SK-MEL-5 (cell line): ENCODE data around the gene SHB. TPM values are rescaled to one million over a fixed set of nuclear protein-coding genes. Genes with fewer than 3 reads are reported as not detected.
"Not testable (repeated sequence)": the region's sequence is repeated elsewhere in the genome, so short reads cannot be mapped to it uniquely, and the experiment has no call there.

Experiments
- DNase-seq: peaks from one replicate; pipeline ENCODE4 v3.0.0-alpha.2; 2016; ENCODE audit warnings: low read depth, low spot score
- in situ Hi-C: cut with HindIII; loops from 2 replicates; pipeline ENCODE4 v1.10.0; 2016; ENCODE audit warnings: low sequenced_read_pairs, high pct_unique_total_duplicates, low pct_unique_long_range_greater_than_20kb
- total RNA-seq: library from RNA; depleted of rRNA; stranded (reverse); fragments of >200 nt; shearing (Covaris generic); gene quantifications from 2 replicates; pipeline ENCODE4 v1.2.3, GENCODE V29; 2014

Gene SHB
- total RNA-seq, 1 experiment from 2014 or later = 1.6 TPM

DNA sequence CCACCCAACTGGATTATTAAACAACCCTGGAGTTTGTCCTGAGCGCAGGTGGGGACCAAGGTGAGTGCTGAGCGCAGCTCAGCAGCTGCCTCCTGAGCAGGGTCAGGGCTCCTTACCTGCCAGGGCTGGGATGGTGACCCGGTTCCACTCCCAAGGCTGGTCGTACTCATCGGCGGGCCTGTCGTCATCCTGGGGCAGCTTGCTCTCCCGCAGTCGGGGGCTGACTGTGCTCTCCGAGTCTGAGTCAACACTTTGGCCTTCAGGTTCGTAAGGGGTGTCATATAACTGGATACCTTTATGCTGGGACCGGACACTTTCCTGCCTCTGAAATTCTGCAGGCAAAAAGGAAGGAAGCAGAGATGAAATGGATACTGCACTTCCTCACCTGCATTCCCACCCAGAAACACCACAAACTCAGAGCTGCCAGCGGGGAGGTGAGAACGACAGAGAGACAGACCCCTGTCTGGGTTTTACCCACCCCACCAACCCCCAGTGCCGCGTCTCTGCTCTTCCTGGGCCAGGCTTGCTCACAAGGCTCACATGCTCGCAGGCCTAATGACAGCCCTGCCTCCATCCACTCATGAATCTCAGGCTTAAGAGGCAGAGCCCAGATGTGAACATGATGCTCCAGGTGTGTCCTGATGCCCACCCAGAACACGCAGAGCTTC, 94.4 kb downstream of the SHB start:
- in situ Hi-C loops = no loop called here
- no peak for DNase-seq

DNA sequence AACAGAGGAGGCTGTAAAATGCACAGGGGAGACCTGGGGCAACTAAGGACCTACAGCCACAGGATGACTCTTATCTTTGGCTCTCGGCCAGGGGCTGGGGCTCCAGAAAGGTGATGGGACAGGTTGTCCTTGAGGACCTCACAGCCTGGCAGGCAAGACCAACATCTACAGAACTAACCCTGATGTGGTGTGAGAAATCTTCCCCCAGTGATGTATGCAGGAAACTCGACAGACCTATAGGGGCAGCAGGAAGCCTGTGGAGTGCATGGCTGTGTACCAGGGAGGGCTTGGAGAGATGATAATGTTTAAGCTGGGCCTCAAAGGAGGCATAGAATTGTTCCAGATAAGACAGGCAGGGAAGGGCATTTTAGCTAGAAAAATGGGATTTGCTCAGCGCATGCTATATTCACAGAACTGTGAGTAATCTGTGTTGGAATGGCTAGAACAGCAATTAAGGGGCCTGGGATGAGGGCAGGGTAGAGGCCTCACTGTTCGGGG, 96.6 kb downstream of the SHB start:
- in situ Hi-C loops = no loop called here
- no peak for DNase-seq

DNA sequence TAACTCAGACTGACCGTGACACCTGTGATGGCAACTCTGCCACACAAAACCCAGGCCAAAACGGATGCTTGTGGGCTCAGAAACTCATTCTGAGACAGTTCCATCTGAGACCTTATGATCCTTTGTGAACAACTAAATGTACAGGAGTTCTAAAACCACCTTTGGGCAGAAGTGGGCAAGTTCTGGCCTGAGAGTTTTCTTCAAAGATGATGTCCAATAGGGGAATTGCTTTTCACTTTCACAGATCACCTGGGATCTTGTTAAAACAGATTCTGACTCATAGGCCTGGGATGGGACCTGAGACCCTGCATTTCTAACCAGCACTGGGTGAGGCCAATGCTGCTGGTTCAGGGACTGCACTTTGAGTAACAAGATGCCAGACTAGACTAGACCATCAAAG, 97.3 kb downstream of the SHB start:
- DNase-seq = no peak
- in situ Hi-C loops = no loop called here

DNA sequence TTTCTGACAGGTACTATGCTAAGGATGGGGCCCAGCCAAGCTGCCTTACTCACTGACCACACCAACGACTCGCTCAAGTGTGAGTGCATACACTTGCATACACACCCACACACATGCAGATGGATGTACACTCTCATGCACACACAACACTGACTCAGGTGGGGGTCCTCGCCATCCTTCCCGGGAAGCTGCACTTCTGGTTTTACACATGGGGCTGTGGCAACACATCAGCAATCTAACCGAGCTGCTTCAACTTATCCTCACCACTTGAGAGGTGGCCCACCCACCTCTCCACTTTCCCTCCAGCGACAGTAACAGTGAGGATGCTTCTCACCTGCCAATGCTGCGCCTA, 97.9 kb downstream of the SHB start:
- no peak for DNase-seq
- in situ Hi-C loops = no loop called here

DNA sequence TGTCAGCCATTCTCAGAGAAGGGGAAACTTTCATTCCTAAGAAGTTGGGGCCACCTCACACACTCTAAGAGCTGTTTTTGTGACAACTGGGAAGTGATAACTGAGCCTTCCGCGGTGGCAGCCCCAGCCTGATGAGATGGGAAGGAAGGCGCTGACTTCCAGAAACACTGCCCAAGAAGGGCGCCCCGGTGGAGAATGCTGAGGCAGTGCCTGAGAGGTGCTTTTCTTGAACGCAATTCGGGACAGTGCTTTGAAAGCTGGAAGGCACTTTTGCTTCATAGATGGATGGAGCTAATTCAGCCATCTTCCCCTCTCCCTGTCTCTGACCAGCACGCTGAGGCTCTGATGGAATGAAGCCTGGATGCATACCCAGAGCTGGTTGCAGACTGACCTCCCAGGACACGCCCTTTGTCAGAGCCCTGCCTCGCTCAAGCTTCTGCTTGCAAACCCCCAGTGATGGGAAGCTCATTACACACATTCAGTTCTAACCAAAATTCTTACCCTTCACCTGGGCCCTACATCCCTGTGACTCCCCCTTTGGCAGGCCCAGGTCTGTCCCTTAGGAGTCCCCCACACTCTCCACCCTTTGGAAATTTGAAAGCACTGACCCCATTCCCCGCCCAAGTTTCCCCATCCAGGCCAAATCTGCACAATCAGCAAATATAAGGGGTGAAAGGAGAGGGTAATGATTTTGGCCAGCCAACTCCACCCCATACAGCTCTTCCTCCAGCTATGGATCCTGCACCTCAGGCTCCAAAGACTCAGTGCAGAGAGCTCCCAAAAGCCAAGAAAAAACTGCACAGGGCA, 98.5 kb downstream of the SHB start:
- no peak for DNase-seq
- in situ Hi-C loops = no loop called here

DNA sequence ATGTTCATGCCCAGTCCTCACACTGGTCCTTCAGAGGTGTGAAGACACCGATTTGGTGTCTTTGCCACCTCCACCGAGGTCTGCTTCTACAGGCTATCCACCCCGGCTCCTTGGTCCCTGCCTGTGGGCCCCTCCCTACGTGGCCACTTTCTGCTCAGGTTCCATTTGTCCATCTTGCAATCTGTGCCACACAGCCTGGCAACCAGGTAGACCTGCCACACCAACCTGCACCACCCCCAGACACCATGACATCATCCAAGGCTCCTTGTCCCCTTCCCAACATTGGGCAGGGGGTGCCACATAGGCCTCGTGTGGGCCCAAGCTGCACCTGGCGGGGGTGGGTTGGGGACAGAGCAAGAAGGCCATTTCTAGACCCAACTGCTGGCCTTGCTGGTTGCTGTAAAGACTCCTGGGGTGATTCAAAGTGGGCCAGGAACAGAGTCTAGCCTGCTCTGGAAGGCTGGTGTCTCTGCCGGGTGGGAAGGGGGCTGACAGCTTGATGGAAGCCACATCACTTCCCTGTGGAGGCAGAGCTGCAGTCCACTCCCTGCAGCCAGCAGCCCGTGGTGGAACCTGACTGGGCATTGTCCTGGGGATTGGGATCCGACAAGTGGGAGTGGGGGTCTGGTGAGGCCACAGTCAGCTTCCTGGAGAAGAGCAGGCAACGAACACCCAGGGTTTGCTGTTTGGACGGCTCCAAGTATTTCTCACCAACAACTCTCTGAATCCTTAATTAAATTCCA, 99.3 kb downstream of the SHB start:
- DNase-seq = no peak
- in situ Hi-C loops = no loop called here

DNA sequence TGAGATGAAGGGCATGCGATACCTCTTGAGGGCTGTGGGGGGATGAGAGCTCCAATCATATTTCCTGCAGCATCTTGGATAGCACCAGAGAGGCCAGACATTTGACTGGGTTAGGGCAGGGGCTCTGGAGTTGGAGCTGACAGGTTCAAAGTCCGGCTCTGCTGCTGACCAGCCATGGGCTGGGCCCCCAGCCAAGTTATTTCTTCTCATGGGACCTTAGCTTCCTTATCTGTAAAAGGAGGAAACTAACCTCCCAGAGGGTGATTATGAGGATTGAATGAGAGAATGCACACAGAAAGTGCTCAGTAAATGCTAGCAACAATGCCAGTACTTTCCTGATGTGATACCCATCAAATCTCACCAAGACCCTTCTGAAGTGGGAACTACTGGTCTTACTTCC, 99.9 kb downstream of the SHB start:
- DNase-seq = no peak
- in situ Hi-C loops = no loop called here

DNA sequence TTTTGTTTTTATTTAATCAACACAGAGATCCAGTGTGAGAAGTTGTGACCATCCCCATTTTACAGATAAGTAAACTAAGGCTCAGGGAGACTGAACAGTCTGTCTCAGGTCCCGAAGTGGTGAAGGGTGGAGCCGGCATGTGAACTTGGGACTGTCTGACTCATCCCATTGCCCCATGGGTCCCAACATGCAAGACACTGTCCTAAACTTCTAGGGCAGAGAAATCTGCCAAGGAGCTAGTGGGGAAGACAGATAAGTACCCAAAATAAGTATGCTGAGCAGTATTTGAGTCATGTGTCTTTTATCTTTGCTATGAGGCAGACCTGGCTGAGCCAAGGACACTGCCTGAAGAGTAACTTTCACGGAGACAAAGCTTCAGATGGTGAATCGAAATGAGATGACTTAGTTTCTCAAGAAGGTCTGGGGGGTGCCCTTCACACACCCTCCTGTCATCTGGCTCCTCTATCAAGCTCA, 100.8 kb downstream of the SHB start:
- DNase-seq = no peak
- in situ Hi-C loops = no loop called here

DNA sequence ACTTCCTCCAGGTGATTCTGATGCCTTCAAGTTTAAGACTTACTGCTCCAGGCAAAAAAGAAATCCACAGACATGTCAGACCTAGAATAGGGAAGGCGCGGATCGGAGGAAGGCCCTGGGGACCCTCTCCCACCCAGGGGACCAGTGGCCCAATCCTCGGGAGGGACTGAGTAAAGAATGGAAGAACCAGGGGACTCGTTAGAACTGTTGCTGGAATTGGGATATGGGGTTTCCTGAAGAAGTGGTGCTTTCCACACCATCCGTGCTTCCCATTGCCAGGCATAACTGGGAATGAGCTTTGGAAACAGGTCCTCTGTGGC, 101.3 kb downstream of the SHB start:
- in situ Hi-C loops = no loop called here
- no peak for DNase-seq

DNA sequence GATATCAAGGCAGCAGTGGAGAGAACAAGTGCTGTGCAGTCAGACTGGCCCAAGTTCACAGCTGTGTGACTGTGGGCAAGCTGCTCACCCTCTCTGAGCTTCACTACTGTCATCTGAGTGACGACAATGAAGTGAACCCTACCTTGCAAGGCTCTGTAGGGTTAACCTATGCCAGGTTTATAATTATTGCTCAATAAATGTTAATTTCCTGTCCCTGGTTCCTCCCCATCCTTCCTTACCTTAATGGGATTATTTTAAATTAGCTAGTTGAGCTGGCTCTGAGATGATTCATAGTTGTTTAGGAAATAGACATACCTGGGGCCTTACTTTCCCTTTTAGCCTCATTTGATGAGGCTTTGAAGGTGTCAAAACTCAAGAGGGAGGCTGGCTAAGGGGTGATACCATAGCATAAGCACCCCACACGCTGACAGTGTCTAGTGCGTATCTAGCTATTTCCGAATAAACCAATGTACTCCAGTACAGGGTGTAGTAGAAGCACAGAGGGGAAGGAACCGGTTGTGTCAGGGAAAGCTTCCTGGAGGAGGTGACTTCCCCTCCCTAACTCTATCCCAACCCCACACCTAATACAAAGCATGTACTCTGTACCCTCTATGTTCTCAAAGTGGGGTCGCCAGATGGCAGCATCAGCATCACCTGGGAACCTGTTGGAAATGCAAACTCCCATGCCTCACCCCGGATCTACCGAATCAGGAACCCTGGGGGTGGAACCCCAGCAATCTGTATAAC, 101.8 kb downstream of the SHB start:
- in situ Hi-C loops = no loop called here
- no peak for DNase-seq

DNA sequence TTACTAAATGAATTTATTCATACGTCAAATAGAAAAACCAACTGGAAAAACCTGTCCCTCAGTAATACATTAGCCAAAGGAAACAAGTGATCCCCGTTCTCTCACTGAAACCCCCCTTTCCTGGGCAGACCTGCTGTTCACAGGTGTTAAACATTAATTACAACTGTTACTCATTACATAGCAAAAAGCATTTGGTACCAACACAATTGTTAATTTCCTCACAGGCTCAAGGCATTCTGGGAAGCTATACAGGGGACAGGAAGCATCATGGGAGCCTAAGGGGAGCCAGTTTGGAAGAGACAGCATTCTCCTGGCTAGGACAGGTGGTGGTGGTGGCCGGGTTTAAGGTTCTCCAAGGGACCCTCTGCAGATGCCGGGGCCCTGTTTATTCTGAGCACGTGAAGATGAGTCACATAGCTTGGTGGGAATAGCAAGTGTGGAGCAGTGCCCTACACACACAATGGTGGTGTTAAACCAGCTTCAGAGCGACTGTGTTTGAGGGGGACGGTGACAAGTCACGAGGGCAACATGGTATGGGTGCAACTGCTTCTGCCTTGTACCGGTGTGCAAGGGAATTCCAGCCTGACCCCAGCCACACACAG, 102.5 kb downstream of the SHB start:
- DNase-seq = no peak
- in situ Hi-C loops = no loop called here

DNA sequence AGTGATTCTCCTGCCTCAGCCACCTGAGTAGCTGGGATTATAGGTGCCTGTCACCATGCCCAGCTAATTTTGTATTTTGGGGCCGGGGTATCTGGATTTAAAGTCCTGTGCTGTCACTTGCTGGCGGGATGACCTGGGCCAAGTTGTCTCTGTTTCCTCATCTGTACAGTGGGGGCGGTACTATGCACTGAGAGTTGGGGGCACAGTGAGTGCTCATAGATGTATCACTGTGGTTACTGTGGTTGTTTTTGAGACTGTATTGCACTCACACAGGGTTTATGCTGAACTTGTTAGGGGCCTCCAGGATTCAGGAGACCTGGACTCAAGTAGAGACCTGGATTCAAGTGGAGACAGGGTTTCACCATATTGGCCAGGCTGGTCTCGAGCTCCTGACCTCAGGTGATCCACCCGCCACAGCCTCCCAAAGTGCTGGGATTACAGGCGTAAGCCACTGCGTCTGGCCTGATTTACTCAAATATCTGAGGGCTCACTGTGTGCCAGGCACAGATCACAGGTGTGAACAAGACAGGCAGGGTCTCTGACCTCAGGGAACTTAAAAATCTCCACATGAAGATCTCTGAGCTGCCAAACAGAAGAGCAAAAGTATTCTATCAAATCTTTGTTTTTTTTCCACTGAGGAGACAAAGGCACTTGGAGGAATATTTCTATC, 103.2 kb downstream of the SHB start:
- in situ Hi-C loops, DNase-seq: not testable (repeated sequence)

DNA sequence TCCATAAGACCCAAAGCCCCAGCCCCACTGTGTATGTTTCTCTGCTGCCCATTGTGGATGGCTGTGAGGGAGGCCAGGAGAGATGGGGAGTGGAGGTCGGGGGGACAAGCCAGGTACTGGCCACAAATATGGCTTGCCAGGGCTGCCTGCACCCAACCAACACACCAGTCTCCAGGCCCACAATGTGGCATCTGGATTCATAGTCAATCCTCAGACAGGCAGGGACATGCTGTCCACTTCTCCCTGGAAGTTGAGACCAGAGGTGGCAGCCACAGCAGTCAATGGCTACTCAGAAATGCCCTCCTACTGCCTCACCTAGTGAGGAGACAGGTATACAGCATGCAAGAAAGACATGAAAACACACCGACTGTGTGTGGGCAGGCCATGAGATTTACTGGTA, 103.9 kb downstream of the SHB start:
- in situ Hi-C loops = no loop called here
- no peak for DNase-seq

DNA sequence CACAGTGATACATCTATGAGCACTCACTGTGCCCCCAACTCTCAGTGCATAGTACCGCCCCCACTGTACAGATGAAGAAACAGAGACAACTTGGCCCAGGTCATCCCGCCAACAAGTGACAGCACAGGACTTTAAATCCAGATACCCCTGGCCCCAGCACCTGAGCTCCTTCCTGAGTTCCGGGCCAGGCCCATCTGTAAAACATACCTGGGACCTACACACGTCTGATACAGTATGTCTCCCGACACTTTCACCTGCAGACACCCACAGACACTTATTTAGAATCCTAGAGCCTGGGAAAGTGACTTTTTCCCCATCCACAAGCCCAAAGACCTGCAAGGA, 104.3 kb downstream of the SHB start:
- in situ Hi-C loops = no loop called here
- no peak for DNase-seq

DNA sequence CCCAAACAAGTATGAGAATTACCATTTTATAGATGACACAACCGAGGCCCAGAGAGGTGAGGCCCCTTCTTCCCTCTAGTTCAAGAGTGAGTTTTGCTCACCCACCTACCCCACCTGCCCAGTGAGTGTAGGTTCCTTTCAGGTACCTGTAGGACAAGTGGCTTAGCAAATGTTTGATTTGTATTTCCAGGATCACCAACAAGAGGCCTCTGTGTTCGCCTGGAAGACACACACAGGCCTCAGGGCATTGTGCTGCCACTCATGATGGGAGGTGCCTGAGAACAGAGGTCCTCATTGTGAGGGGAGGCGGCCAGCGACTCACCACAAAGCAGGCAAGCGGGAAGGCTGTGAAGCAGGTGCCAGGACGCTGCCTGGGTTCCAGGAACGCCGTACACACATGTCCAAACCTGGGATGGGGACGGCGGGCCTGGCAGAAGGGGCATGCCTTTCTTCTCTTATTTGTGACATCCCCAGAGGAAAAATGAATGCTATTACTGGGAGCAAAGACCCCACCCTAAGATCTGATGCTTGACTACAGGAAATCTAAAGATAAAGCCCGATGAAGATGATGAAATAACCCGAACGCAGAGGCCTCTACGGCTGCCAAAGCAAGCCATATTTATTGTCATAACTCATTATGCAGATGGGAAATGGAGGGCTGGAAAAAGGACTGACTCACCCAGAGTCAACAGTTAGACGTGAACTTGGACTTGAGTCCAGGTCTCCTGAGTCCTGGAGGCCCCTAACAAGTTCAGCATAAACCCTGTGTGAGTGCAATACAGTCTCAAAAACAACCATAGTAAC, 104.9 kb downstream of the SHB start:
- in situ Hi-C loops = no loop called here
- DNase-seq = peak; percentile 93

DNA sequence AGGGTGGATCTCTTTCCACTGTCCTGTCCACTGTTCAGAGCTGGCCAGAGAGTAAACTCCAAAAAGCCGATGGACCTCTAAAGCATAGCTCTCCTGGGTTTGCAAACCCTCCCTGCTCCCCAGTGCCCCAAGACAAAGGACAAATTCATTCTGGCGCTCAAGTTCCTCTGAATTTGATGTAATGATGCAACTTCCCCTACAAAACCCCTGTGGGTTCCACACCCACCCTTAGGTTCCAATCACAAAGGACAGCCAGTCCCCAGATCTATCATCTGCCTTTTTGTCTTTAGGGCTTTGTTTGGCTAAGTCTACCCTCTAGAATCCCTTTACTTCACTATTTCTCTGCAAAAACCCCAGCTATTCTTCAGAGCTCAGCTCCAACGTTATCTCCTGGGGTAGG, 107.7 kb downstream of the SHB start:
- in situ Hi-C loops = no loop called here

DNA sequence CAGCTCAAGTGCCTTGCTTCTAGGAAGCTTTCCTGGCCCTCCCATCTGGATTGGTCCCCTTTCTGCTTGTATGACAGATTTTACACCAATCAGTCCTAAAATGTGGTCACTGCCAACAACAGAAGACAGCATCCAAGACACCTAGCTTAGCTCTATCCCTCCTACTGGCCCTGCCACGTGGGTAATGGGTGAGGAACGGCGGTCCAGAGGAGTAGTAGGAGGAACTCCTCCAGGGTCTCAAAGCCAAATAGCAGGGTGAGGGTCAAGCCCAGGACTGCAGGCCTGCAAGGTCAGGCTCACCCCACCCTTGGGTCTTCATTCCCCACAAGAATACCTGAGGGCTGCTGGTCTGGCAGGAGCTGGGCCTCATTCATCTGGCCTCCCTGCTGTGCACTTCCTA, 108.4 kb downstream of the SHB start:
- in situ Hi-C loops = no loop called here
- DNase-seq = no peak

More for the DNA sequence above, 107.7 kb downstream of the SHB start:
- no peak for DNase-seq
